AG09319 (cell line): Measurements from ENCODE around the gene PPIE.
"Not testable (repeated sequence)": the region's sequence is repeated elsewhere in the genome, so short reads cannot be mapped to it uniquely, and the experiment has no call there.

Experiments used
- DNase-seq: peaks from one replicate; pipeline ENCODE4 v3.0.0-alpha.2; 2010; ENCODE audit warnings: low read depth; ENCODE audit errors: extremely low read depth
- CTCF ChIP-seq: IDR thresholded peaks from 2 replicates; pipeline ENCODE4 v1.5.1; 2011; ENCODE audit warnings: low read depth, mild to moderate bottlenecking, inconsistent platforms, low read length, moderate library complexity

PPIE gene

GRCh38 chr1:39779821-39780220 is 41.1 kb downstream of the PPIE start:
- no peak for DNase-seq
- TF ChIP-seq CTCF, result no peak

GRCh38 chr1:39781349-39781715 is 42.6 kb downstream of the PPIE start:
- TF ChIP-seq CTCF, result no peak
- no peak for DNase-seq

GRCh38 chr1:39782103-39782502 is 43.4 kb downstream of the PPIE start:
- no peak for DNase-seq
- TF ChIP-seq CTCF, result no peak

- not testable (repeated sequence) for DNase-seq
Measured at GRCh38 chr1:39782685-39783084, 44.0 kb downstream of the PPIE start.

GRCh38 chr1:39786303-39787107 is 47.8 kb downstream of the PPIE start:
- DNase-seq, result not testable (repeated sequence)

GRCh38 chr1:39787108-39787375 is 48.4 kb downstream of the PPIE start:
- not testable (repeated sequence) for DNase-seq

- TF ChIP-seq CTCF, result no peak
Measured at GRCh38 chr1:39787468-39787867, 48.8 kb downstream of the PPIE start.

GRCh38 chr1:39787964-39788363 is 49.3 kb downstream of the PPIE start:
- DNase-seq, result not testable (repeated sequence)

More at GRCh38 chr1:39787468-39787867, 48.8 kb downstream of the PPIE start:
- no peak for DNase-seq

- DNase-seq, result no peak
- no peak for TF ChIP-seq CTCF
Measured at GRCh38 chr1:39788426-39788757, 49.7 kb downstream of the PPIE start.
